Stimulated activated CD4-positive, alpha-beta T cell treated with anti-CD3 and anti-CD28 coated beads, TNF-alpha, amount 100 ng/mL, for 48 hours (primary cell): Measurements from ENCODE around the gene KLRC1.
A peak's percentile ranks its signal among the peaks of the same experiment; 100 is the strongest.
"Not testable (repeated sequence)": the region's sequence is repeated elsewhere in the genome, so short reads cannot be mapped to it uniquely, and the experiment has no call there.

Experiments used
- DNase-seq, 3 donors: peaks; one replicate each; pipeline ENCODE4 v3.0.0-alpha.2; 2020; ENCODE audit warnings: low read depth in 3 of 3

KLRC1 gene

GRCh38 chr12:10453156-10453555 lies at the start of gene KLRC1:
Gene KLRC1 (minus strand): TSS chr12:10453377. CDS start chr12:10451156, 2,221 bp downstream.
- no peak for DNase-seq

- no peak for DNase-seq
These were observed 47.9 kb upstream of the KLRC1 start for GRCh38 chr12:10501030-10501429.

- DNase-seq, result no peak
These were observed 44.9 kb upstream of the KLRC1 start for GRCh38 chr12:10498042-10498441.

- peak in 1 of 3 donors; percentile 13 for DNase-seq
These were observed 44.4 kb upstream of the KLRC1 start for GRCh38 chr12:10497602-10498001.

- no peak for DNase-seq
These were observed 38.6 kb upstream of the KLRC1 start for GRCh38 chr12:10491766-10492165.

GRCh38 chr12:10487328-10487727 lies 34.2 kb upstream of the KLRC1 start:
- not testable (repeated sequence) for DNase-seq

GRCh38 chr12:10481901-10482300 lies 28.7 kb upstream of the KLRC1 start:
- DNase-seq, result not testable (repeated sequence)

- DNase-seq, result not testable (repeated sequence)
These were observed 19.6 kb upstream of the KLRC1 start for GRCh38 chr12:10472808-10473207.

- DNase-seq, result no peak
These were observed 16.5 kb upstream of the KLRC1 start for GRCh38 chr12:10469701-10470100.

GRCh38 chr12:10466311-10466710 lies 13.1 kb upstream of the KLRC1 start:
- no peak for DNase-seq

- no peak for DNase-seq
These were observed 4.6 kb upstream of the KLRC1 start for GRCh38 chr12:10457760-10458159.

- DNase-seq, result no peak
These were observed 3.7 kb upstream of the KLRC1 start for GRCh38 chr12:10456856-10457255.

GRCh38 chr12:10455766-10456165 lies 2.6 kb upstream of the KLRC1 start:
- no peak for DNase-seq

GRCh38 chr12:10454531-10454930 lies 1.4 kb upstream of the KLRC1 start:
- no peak for DNase-seq

GRCh38 chr12:10448236-10448635 lies 4.9 kb downstream of the KLRC1 start:
- DNase-seq, result no peak

GRCh38 chr12:10446052-10446451 lies 7.1 kb downstream of the KLRC1 start:
- DNase-seq, result not testable (repeated sequence)

- not testable (repeated sequence) for DNase-seq
These were observed 12.0 kb downstream of the KLRC1 start for GRCh38 chr12:10441144-10441543.

GRCh38 chr12:10439608-10440274 lies 13.4 kb downstream of the KLRC1 start:
- DNase-seq, result not testable (repeated sequence)

GRCh38 chr12:10437601-10438000 lies 15.6 kb downstream of the KLRC1 start:
- not testable (repeated sequence) for DNase-seq

- not testable (repeated sequence) for DNase-seq
These were observed 17.4 kb downstream of the KLRC1 start, which contains the start of gene KLRC2 for GRCh38 chr12:10435816-10436215. Gene KLRC2 (minus strand): TSS chr12:10436010. CDS start chr12:10435986, 24 bp downstream.

GRCh38 chr12:10430623-10431022 lies 22.6 kb downstream of the KLRC1 start:
- not testable (repeated sequence) for DNase-seq

GRCh38 chr12:10425938-10426337 lies 27.2 kb downstream of the KLRC1 start:
- not testable (repeated sequence) for DNase-seq

- DNase-seq, result not testable (repeated sequence)
These were observed 28.8 kb downstream of the KLRC1 start for GRCh38 chr12:10424260-10424899.
